KG1 (cell line): ENCODE results near the gene CNIH2.
"Not testable (repeated sequence)": the region's sequence is repeated elsewhere in the genome, so short reads cannot be mapped to it uniquely, and the experiment has no call there.

Source experiments
- DNase-seq: peaks from one replicate; lab custom pipeline; 2025; lab: John Stamatoyannopoulos, UW

CNIH2 gene

GRCh38 chr11:66291706-66292542 is 13.9 kb downstream of the CNIH2 start, which contains the start of gene TMEM151A:
Gene TMEM151A (plus strand): TSS chr11:66291894. CDS start chr11:66292014, 120 bp downstream.
- DNase-seq: no peak

- no peak for DNase-seq
Measured at GRCh38 chr11:66292543-66293332, 14.8 kb downstream of the CNIH2 start.

GRCh38 chr11:66293352-66293751 is 15.4 kb downstream of the CNIH2 start:
- no peak for DNase-seq

GRCh38 chr11:66293777-66294625 is 16.0 kb downstream of the CNIH2 start:
- no peak for DNase-seq

GRCh38 chr11:66294626-66295620 is 16.9 kb downstream of the CNIH2 start:
- no peak for DNase-seq

- no peak for DNase-seq
Measured at GRCh38 chr11:66297610-66298009, 19.6 kb downstream of the CNIH2 start.

GRCh38 chr11:66299186-66299585 is 21.2 kb downstream of the CNIH2 start:
- DNase-seq: no peak

- DNase-seq: no peak
Measured at GRCh38 chr11:66302656-66303055, 24.7 kb downstream of the CNIH2 start.

- no peak for DNase-seq
Measured at GRCh38 chr11:66309475-66309874, 31.5 kb downstream of the CNIH2 start.

GRCh38 chr11:66310324-66310723 is 32.3 kb downstream of the CNIH2 start:
- DNase-seq: no peak

- DNase-seq: not testable (repeated sequence)
Measured at GRCh38 chr11:66310803-66311440, 32.9 kb downstream of the CNIH2 start.

GRCh38 chr11:66311470-66311964 is 33.5 kb downstream of the CNIH2 start:
- no peak for DNase-seq

GRCh38 chr11:66311965-66312548 is 34.1 kb downstream of the CNIH2 start:
- peak; percentile 82 for DNase-seq

GRCh38 chr11:66312549-66313320 is 34.8 kb downstream of the CNIH2 start:
- peak; percentile 82 for DNase-seq

GRCh38 chr11:66313321-66314185 is 35.6 kb downstream of the CNIH2 start:
- no peak for DNase-seq

GRCh38 chr11:66314186-66314501 is 36.2 kb downstream of the CNIH2 start:
- DNase-seq: no peak

- no peak for DNase-seq
Measured at GRCh38 chr11:66314561-66315497, 36.9 kb downstream of the CNIH2 start.
